Hepatocyte (in vitro differentiated cells): ENCODE measurements around the gene LHX3. TPM values are rescaled to one million over a fixed set of nuclear protein-coding genes. Genes with fewer than 3 reads are reported as not detected.

Experiments used
- DNase-seq: peaks from one replicate; pipeline ENCODE4 v3.0.0-alpha.2; 2016; ENCODE audit warnings: low spot score
- H2AFZ ChIP-seq: fragments of 200-600 bp; sonication (generic); 2 replicates; pipeline ENCODE4 v1.6.0; 2016; ENCODE audit warnings: antibody characterized with exemption, mild to moderate bottlenecking
- H3K27ac ChIP-seq: fragments of 200-600 bp; sonication (generic); 2 replicates; pipeline ENCODE4 v1.5.1; 2016; ENCODE audit warnings: mild to moderate bottlenecking
- H3K27me3 ChIP-seq: fragments of 200-600 bp; sonication (generic); 2 replicates; pipeline ENCODE4 v1.6.1; 2016
- H3K36me3 ChIP-seq: fragments of 200-600 bp; sonication (generic); replicated peaks from 2 replicates; pipeline ENCODE4 v1.5.1; 2016; ENCODE audit warnings: low read depth; ENCODE audit not compliant: insufficient read depth
- H3K4me1 ChIP-seq: fragments of 200-600 bp; sonication (generic); 2 replicates; pipeline ENCODE4 v1.5.1; 2016; ENCODE audit warnings: mild to moderate bottlenecking, moderate library complexity; ENCODE audit not compliant: insufficient read depth
- H3K4me2 ChIP-seq: fragments of 200-600 bp; sonication (generic); 2 replicates; pipeline ENCODE4 v1.6.0; 2016
- H3K4me3 ChIP-seq: fragments of 200-600 bp; sonication (generic); 2 replicates; pipeline ENCODE4 v1.5.1; 2016; ENCODE audit warnings: mild to moderate bottlenecking
- H3K79me2 ChIP-seq: fragments of 200-600 bp; sonication (generic); 2 replicates; pipeline ENCODE4 v1.6.0; 2017; ENCODE audit warnings: mild to moderate bottlenecking
- H3K9me2 ChIP-seq: fragments of 200-600 bp; sonication (generic); replicated peaks from 2 replicates; pipeline ENCODE4 v1.6.0; 2017; ENCODE audit warnings: mild to moderate bottlenecking; ENCODE audit not compliant: insufficient read depth
- H3K9me3 ChIP-seq: fragments of 200-600 bp; sonication (generic); 2 replicates; pipeline ENCODE4 v1.5.1; 2016; ENCODE audit warnings: low read depth, mild to moderate bottlenecking
- H4K20me1 ChIP-seq: fragments of 200-600 bp; sonication (generic); 2 replicates; pipeline ENCODE4 v1.6.0; 2016; ENCODE audit warnings: mild to moderate bottlenecking; ENCODE audit not compliant: insufficient read depth, poor library complexity, severe bottlenecking
- CTCF ChIP-seq: fragments of 200-600 bp; sonication (generic); IDR thresholded peaks from 2 replicates; pipeline ENCODE4 v1.5.1; 2016; ENCODE audit warnings: antibody characterized with exemption, mild to moderate bottlenecking; ENCODE audit not compliant: poor library complexity
- EZH2 ChIP-seq: fragments of 200-600 bp; sonication (generic); IDR thresholded peaks from 2 replicates; pipeline ENCODE4 v1.6.1; 2016; ENCODE audit warnings: antibody characterized with exemption, mild to moderate bottlenecking, borderline replicate concordance
- EZH2phosphoT487 ChIP-seq: fragments of 200-600 bp; sonication (generic); IDR thresholded peaks from one replicate; pipeline ENCODE4 v1.6.1; 2018; ENCODE audit warnings: antibody characterized with exemption, mild to moderate bottlenecking, low read depth, moderate library complexity; ENCODE audit not compliant: unreplicated experiment, severe bottlenecking
- WGBS: methylation state at CpG from one replicate; pipeline ENCODE4 v1.1.6; 2016; ENCODE audit warnings: low lambda C conversion rate; ENCODE audit errors: missing lambda C conversion rate; 5-methylcytosine and 5-hydroxymethylcytosine counted together
- polyA plus RNA-seq: library from polyadenylated mRNA; unstranded; fragments of >200 nt; fragmentation: Nextera tagmentation; extraction: Ambion mirVana; gene quantifications from 2 replicates; pipeline ENCODE4 v1.2.1, GENCODE V29; 2016
- total RNA-seq: library from RNA; depleted of rRNA; stranded (reverse); fragments of >200 nt; gene quantifications from 2 replicates; pipeline ENCODE4 v1.2.3, GENCODE V29; 2014

The LHX3 gene
- total and polyA plus RNA-seq, 2 experiments from 2014 or later: not detected

- Histone ChIP-seq H4K20me1 (peaks cover 35% of the 10 kb centered on the region), H3K27me3 (no peaks in the 10 kb centered on the region), H3K36me3 (no peaks in the 10 kb centered on the region), H3K4me2 (peak overlapping the region; percentile 98), H3K4me1 (peaks cover 12% of the 10 kb centered on the region), H3K9me3 (no peaks in the 10 kb centered on the region), H3K79me2 (peaks cover 54% of the 10 kb centered on the region), H3K9me2 (no peaks in the 10 kb centered on the region), H2AFZ (no peak overlapping the region), H3K27ac (no peak overlapping the region), H3K4me3 (peak overlapping the region; percentile 87)
- TF ChIP-seq EZH2phosphoT487: no peak
- no peak for TF ChIP-seq CTCF
- TF ChIP-seq EZH2: no peak
- DNase-seq: no peak
- WGBS: 27% methylated on average over 11 of the region's 11 CpGs
Measured at GRCh38 chr9:136244122-136244968, 39.4 kb upstream of the LHX3 start.

- TF ChIP-seq CTCF: no peak
- TF ChIP-seq EZH2: no peak
- Histone ChIP-seq H3K4me2 (peak overlapping the region; percentile 98), H3K9me3 (no peaks in the 10 kb centered on the region), H3K27me3 (no peaks in the 10 kb centered on the region), H3K4me1 (peaks cover 12% of the 10 kb centered on the region), H4K20me1 (peaks cover 35% of the 10 kb centered on the region), H3K79me2 (peaks cover 57% of the 10 kb centered on the region), H2AFZ (no peak overlapping the region), H3K36me3 (no peaks in the 10 kb centered on the region), H3K4me3 (no peak overlapping the region), H3K9me2 (no peaks in the 10 kb centered on the region), H3K27ac (no peak overlapping the region)
- WGBS: 64% methylated on average over 4 of the region's 4 CpGs
- no peak for DNase-seq
Measured at GRCh38 chr9:136243631-136244030, 38.7 kb upstream of the LHX3 start.

GRCh38 chr9:136242918-136243525, 38.1 kb upstream of the LHX3 start:
- H3K4me1 ChIP-seq: peaks cover 12% of the 10 kb centered on the region
- DNase-seq: no peak
- H3K27ac ChIP-seq: no peak overlapping the region
- H3K36me3 ChIP-seq: no peaks in the 10 kb centered on the region
- no peaks in the 10 kb centered on the region for H3K27me3 ChIP-seq
- H2AFZ ChIP-seq: no peak overlapping the region
- no peak overlapping the region for H3K4me3 ChIP-seq
- TF ChIP-seq EZH2phosphoT487 (no peak), EZH2 (no peak), CTCF (no peak)
- H3K4me2 ChIP-seq: no peak overlapping the region
- H3K9me3 ChIP-seq: no peaks in the 10 kb centered on the region
- H3K79me2 ChIP-seq: peaks cover 57% of the 10 kb centered on the region
- 73% methylated on average over 6 of the region's 6 CpGs for WGBS
- peaks cover 41% of the 10 kb centered on the region for H4K20me1 ChIP-seq
- H3K9me2 ChIP-seq: no peaks in the 10 kb centered on the region
